Esophagus squamous epithelium (tissue), 5 donors: ENCODE measurements around the gene CENPW. TPM values are rescaled to one million over a fixed set of nuclear protein-coding genes. Genes with fewer than 3 reads are reported as not detected.

ENCODE experiments used
- DNase-seq: peaks from one replicate; lab custom pipeline; 2025; lab: John Stamatoyannopoulos, UW
- H3K27ac ChIP-seq, 4 donors: fragments of 200-600 bp; sonication (generic); one replicate each; pipeline ENCODE4 v1.5.1; 2016 to 2019; ENCODE audit warnings: mild to moderate bottlenecking in 1 of 4
- H3K27me3 ChIP-seq, 4 donors: fragments of 200-600 bp; sonication (generic); 1 replicate in 3 of 4; 2 replicates in 1 of 4; pipeline versions ENCODE4 v1.5.1 to v1.6.0; 2017 to 2021; ENCODE audit warnings: antibody characterized with exemption in 1 of 4
- H3K36me3 ChIP-seq, 3 donors: fragments of 200-600 bp; sonication (generic); one replicate each; pipeline ENCODE4 v1.5.1; 2016 to 2019
- H3K4me1 ChIP-seq, 3 donors: fragments of 200-600 bp; sonication (generic); one replicate each; pipeline ENCODE4 v1.5.1; 2017 to 2019
- H3K4me3 ChIP-seq, 4 donors: fragments of 200-600 bp; sonication (generic); 1 replicate in 3 of 4; 2 replicates in 1 of 4; pipeline ENCODE4 v1.5.1; 2016 to 2019; ENCODE audit warnings: mild to moderate bottlenecking in 2 of 4, moderate library complexity in 1 of 4
- H3K9me3 ChIP-seq, 3 donors: fragments of 200-600 bp; sonication (generic); one replicate each; pipeline ENCODE4 v1.5.1; 2016 to 2019
- POLR2A ChIP-seq, 4 donors: fragments of 450-650 bp; IDR thresholded peaks; one replicate each; pipeline ENCODE4 v1.6.1; 2017; ENCODE audit warnings: antibody characterized with exemption in 4 of 4, mild to moderate bottlenecking in 4 of 4, moderate library complexity in 3 of 4
- WGBS, 2 donors: methylation state at CpG; one replicate each; pipeline ENCODE4 v1.1.5; 2018; 5-methylcytosine and 5-hydroxymethylcytosine counted together
- intact Hi-C: fragments of 100-400 bp; cut with DNase I; formaldehyde crosslinking; loops from one replicate; pipeline ENCODE4 v1.15.0; 2022
- total RNA-seq, 4 donors: library from RNA; depleted of rRNA; stranded (reverse); fragments of >200 nt; gene quantifications; one replicate each; pipeline ENCODE4 v1.1.0, GENCODE V29; 2016
- TF ChIP-seq, protein P1 (sequence below), 6 experiments: fragments of 450-650 bp in 4 of 6; fragments of 200-600 bp in 2 of 6; sonication (generic) in 2 of 6; IDR thresholded peaks; one replicate each; pipeline ENCODE4 v1.5.1; 2016 to 2019; ENCODE audit warnings: antibody characterized with exemption in 6 of 6, mild to moderate bottlenecking in 4 of 6, moderate library complexity in 4 of 6
- donor health status: DM: yes; HTN: yes; CAD: no.

Gene CENPW
- total RNA-seq, 4 donors from 2014 or later = 2.1 to 22.1 (median 12.1) TPM

DNA sequence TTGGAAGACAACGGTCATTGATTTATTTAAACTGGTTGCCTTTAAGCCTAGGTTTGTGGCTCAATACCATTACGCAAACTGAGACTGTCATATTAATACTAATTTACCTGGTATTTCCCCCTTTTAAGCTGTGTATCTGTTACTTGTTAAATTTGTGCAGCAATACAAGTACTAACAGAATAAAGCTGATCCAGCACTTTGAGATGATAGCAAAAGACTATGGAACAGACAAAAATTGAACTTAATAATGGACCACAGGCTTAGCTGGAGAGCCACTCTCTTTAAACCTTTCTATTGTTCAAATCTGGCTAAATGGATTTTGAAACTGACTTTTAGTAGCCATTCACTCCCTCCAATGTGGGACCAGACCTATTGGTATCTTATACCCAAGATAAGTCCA, 6.2 kb upstream of the CENPW start:
- 78 to 89% methylated on average over 2 of the region's 2 CpGs for WGBS, 2 donors
- DNase-seq = no peak
- H3K9me3 ChIP-seq = no peaks in the 10 kb centered on the region
- TF ChIP-seq POLR2A (IDR thresholded peaks at IDR 0.05) = no peak
- TF ChIP-seq, protein P1, sequence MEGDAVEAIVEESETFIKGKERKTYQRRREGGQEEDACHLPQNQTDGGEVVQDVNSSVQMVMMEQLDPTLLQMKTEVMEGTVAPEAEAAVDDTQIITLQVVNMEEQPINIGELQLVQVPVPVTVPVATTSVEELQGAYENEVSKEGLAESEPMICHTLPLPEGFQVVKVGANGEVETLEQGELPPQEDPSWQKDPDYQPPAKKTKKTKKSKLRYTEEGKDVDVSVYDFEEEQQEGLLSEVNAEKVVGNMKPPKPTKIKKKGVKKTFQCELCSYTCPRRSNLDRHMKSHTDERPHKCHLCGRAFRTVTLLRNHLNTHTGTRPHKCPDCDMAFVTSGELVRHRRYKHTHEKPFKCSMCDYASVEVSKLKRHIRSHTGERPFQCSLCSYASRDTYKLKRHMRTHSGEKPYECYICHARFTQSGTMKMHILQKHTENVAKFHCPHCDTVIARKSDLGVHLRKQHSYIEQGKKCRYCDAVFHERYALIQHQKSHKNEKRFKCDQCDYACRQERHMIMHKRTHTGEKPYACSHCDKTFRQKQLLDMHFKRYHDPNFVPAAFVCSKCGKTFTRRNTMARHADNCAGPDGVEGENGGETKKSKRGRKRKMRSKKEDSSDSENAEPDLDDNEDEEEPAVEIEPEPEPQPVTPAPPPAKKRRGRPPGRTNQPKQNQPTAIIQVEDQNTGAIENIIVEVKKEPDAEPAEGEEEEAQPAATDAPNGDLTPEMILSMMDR (IDR thresholded peaks at IDR 0.05) = no peak
- H3K4me1 ChIP-seq = no peaks in the 10 kb centered on the region
- H3K27ac ChIP-seq = no peak overlapping the region
- intact Hi-C loops = no loop called here
- H3K27me3 ChIP-seq = no peaks in the 10 kb centered on the region
- no peak overlapping the region for H3K4me3 ChIP-seq
- H3K36me3 ChIP-seq = no peaks in the 10 kb centered on the region

DNA sequence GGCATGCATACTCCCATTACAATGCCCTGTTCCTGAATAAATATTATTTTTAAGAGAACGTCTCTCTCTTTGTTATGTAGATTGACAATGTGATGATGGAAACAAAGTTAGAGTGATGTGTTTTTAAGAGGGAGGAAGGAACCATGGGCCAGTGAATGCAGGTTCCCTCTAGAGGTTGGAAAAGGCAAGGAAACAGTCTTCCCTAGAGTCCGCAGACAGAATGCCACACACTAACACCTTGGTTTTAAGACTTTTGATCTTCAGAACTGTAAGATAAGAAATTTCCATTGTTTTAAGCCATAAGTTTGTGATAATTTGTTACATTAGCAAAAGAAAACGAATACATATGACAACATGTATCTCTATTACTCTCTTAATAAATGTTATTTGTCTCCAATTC, 4.7 kb upstream of the CENPW start:
- Histone ChIP-seq H3K36me3 (no peaks in the 10 kb centered on the region), H3K9me3 (no peaks in the 10 kb centered on the region), H3K27ac (no peak overlapping the region), H3K4me1 (peaks cover 0 to 1% (median 0%) of the 10 kb centered on the region in 3 donors), H3K4me3 (no peak overlapping the region), H3K27me3 (no peaks in the 10 kb centered on the region)
- TF ChIP-seq, protein P1 (IDR thresholded peaks at IDR 0.05) = no peak
- no peak for TF ChIP-seq POLR2A (IDR thresholded peaks at IDR 0.05)
- intact Hi-C loops = no loop called here
- WGBS, 2 donors = 48 to 61% methylated on average over 3 of the region's 3 CpGs
- no peak for DNase-seq

DNA sequence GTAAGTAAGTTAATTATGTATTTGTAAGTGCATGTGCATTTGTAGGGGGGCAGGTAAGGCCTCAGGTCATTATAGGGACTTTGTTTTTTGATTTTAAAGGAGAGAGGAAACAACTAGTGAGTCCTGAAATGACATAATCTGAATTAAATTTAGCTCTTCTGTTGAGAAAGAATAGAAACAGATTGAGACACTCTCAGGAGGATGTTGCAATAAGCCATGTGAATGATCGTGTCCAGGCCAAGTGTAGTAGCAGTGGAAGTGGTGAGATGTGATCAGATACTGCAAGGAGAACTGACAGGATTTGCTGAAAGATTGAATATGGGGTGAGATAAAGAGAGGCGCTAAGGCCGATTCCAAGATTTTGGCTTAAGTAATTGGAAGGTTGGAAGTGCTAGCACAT, 2.6 kb upstream of the CENPW start:
- no peaks in the 10 kb centered on the region for H3K27me3 ChIP-seq
- WGBS, 2 donors = 51 to 57% methylated on average over 3 of the region's 3 CpGs
- no peaks in the 10 kb centered on the region for H3K36me3 ChIP-seq
- H3K4me1 ChIP-seq = peaks cover 9 to 21% (median 10%) of the 10 kb centered on the region in 3 donors
- DNase-seq = no peak
- TF ChIP-seq, protein P1 (IDR thresholded peaks at IDR 0.05) = no peak
- TF ChIP-seq POLR2A (IDR thresholded peaks at IDR 0.05) = no peak
- intact Hi-C loops = no loop called here
- H3K4me3 ChIP-seq = no peak overlapping the region
- peak overlapping the region in 1 of 4 donors; percentile 0 for H3K27ac ChIP-seq
- no peaks in the 10 kb centered on the region for H3K9me3 ChIP-seq

DNA sequence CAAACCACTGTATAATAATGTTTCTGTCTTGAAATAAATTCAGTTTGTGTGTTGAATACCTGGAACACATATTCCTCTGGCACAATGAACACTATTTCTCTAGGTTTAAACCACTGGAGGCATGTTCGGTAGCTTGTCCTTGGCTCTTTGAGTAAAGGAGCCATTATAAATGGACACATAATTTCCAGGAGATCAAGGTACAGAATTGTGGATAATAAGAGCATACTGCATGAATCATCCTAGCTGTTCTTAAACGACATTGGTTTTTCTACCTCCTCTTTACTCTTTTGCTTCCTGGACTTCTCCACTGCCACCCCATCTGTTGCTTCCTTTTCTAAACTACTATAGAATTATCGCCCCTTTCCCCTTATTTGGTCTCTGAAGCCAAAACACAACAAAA, 1.2 kb downstream of the CENPW start:
- Histone ChIP-seq H3K4me3 (peak overlapping the region; percentile 61 to 76 (median 64)), H3K4me1 (peaks cover 9 to 21% (median 10%) of the 10 kb centered on the region in 3 donors), H3K27me3 (no peaks in the 10 kb centered on the region), H3K36me3 (no peaks in the 10 kb centered on the region), H3K27ac (peak overlapping the region in 3 of 4 donors; percentile 76 to 84 (median 82)), H3K9me3 (no peaks in the 10 kb centered on the region)
- TF ChIP-seq POLR2A (IDR thresholded peaks at IDR 0.05) = no peak
- TF ChIP-seq, protein P1 (IDR thresholded peaks at IDR 0.05) = no peak
- intact Hi-C loops = no loop called here
- no peak for DNase-seq
- WGBS, 2 donors = 50 to 59% methylated on average over 3 of the region's 3 CpGs

DNA sequence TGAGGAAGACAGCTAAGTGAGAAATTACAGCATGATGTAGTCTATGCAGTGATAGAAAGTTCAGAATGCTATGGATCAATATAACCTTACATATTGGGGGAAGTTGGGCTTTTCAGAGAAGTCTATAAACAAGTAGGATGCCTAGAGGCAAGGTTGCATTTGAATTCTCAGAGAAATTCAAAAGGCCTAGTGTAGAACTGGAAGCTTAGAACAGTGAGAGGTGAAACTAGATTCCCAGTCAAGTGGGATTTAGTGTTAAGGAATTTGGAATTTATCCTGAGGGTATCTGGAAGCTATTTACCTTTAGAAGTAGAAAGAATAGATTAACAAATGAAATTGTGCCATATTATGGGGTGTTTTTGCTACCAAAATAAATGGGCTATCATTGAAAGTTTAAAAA, 4.3 kb downstream of the CENPW start:
- no peak overlapping the region for H3K4me3 ChIP-seq
- H3K36me3 ChIP-seq = no peaks in the 10 kb centered on the region
- no peak overlapping the region for H3K27ac ChIP-seq
- peaks cover 9 to 21% (median 10%) of the 10 kb centered on the region in 3 donors for H3K4me1 ChIP-seq
- intact Hi-C loops = no loop called here
- H3K27me3 ChIP-seq = no peaks in the 10 kb centered on the region
- no peak for DNase-seq
- no peaks in the 10 kb centered on the region for H3K9me3 ChIP-seq
- TF ChIP-seq, protein P1 (IDR thresholded peaks at IDR 0.05) = no peak
- TF ChIP-seq POLR2A (IDR thresholded peaks at IDR 0.05) = no peak
